ENCODE data around the gene GSAP. TPM values are rescaled to one million over a fixed set of nuclear protein-coding genes. Genes with fewer than 3 reads are reported as not detected.

Gene GSAP
- total RNA-seq, 1 experiment from 2014 or later, result 25.7 TPM

DNA sequence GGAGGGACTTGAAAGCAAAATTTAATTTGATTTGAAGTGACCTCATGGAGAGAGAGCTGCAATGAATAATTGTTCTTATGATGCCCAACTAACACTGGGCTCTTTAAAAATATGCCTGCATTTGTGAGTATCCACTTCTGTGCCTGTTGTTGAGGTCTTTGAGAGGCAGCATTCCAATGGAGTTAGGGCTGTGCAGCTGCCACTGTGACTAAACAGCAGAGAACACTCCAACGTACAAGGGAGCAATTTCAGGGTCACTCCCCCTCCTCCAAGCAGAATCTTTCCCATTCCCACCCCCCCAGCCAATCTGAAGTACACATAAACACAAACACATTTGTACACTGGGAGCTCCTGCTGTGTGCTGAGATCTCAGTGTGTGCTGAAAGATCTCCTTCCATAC lies 28.0 kb upstream of the GSAP start:
- intact Hi-C loops (cut with micrococcal nuclease; ENCODE audit: unreplicated experiment), result no loop called here
- no peak overlapping the region for H3K4me3 ChIP-seq (ENCODE audit: low read depth, low read length)
- peaks cover 12% of the 10 kb centered on the region for H3K4me1 Mint-ChIP-seq (ENCODE audit: low read depth, unreplicated experiment)
- H3K27ac Mint-ChIP-seq (ENCODE audit: unreplicated experiment), result no peak overlapping the region
- TF ChIP-seq, protein P1, sequence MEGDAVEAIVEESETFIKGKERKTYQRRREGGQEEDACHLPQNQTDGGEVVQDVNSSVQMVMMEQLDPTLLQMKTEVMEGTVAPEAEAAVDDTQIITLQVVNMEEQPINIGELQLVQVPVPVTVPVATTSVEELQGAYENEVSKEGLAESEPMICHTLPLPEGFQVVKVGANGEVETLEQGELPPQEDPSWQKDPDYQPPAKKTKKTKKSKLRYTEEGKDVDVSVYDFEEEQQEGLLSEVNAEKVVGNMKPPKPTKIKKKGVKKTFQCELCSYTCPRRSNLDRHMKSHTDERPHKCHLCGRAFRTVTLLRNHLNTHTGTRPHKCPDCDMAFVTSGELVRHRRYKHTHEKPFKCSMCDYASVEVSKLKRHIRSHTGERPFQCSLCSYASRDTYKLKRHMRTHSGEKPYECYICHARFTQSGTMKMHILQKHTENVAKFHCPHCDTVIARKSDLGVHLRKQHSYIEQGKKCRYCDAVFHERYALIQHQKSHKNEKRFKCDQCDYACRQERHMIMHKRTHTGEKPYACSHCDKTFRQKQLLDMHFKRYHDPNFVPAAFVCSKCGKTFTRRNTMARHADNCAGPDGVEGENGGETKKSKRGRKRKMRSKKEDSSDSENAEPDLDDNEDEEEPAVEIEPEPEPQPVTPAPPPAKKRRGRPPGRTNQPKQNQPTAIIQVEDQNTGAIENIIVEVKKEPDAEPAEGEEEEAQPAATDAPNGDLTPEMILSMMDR (IDR thresholded peaks at IDR 0.05; ENCODE audit: insufficient read depth in 1 of 2, low read depth in 1 of 2, low read length in 1 of 2, severe bottlenecking in 1 of 2, unreplicated experiment in 1 of 2), result no peak
- ChIA-PET POLR2A (no interaction called here), CTCF (interaction anchor here (0.6 kb wide), 1 partner anchor 100 kb away, joined by 3 read pairs; no protein-coding TSS in a partner anchor)
- H3K27me3 ChIP-seq (replicated peaks; ENCODE audit: control insufficient read depth, insufficient read depth, low read length), result no peaks in the 10 kb centered on the region
- no peaks in the 10 kb centered on the region for H3K27me3 Mint-ChIP-seq (ENCODE audit: insufficient read depth, unreplicated experiment)
- no peaks in the 10 kb centered on the region for H3K36me3 Mint-ChIP-seq (ENCODE audit: insufficient read depth, unreplicated experiment)
- H3K4me1 ChIP-seq, result 0 out of 2 replicates have a peak, but pooled peaks cover 4% of the 10 kb centered on the region
- H3K9me3 ChIP-seq, result no peaks in the 10 kb centered on the region
- no peak overlapping the region for H3K4me3 Mint-ChIP-seq (ENCODE audit: unreplicated experiment)
- no peaks in the 10 kb centered on the region for H3K36me3 ChIP-seq (ENCODE audit: control insufficient read depth, insufficient read depth, low read length)
- BruUV-seq (replicated peaks), result no TSS peak
- H3K9me3 Mint-ChIP-seq (ENCODE audit: unreplicated experiment), result peaks cover 5% of the 10 kb centered on the region
- DNase-seq, result no peak

DNA sequence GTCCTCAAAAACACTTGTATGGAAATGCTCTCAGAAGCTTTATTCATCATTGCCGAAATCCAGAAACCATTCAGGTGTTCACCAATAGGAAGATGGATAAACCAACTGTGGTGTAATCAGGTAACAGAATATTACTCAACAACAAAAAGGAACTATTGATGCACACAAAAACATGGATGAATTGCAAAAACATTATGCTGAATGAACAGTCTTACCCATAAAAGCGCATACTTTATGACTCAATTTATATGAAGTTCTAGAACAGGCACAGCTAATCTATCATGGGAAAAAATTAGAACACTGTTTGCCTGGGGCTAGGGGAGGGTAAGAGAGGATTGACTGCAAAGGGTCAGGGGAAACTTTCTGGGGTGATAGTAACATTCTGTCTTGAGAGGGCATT lies 26.9 kb upstream of the GSAP start:
- ChIA-PET CTCF (no interaction called here), POLR2A (interaction anchor here (0.6 kb wide), 1 partner anchor 36 kb away, joined by 4 read pairs; no protein-coding TSS in a partner anchor)
- no TSS peak for BruUV-seq (replicated peaks)
- TF ChIP-seq, protein P1 (IDR thresholded peaks at IDR 0.05; ENCODE audit: insufficient read depth in 1 of 2, low read depth in 1 of 2, low read length in 1 of 2, severe bottlenecking in 1 of 2, unreplicated experiment in 1 of 2), result no peak
- H3K4me1 Mint-ChIP-seq (ENCODE audit: low read depth, unreplicated experiment), result peaks cover 12% of the 10 kb centered on the region
- no peak for DNase-seq
- no peaks in the 10 kb centered on the region for H3K36me3 Mint-ChIP-seq (ENCODE audit: insufficient read depth, unreplicated experiment)
- Histone ChIP-seq H3K27me3 (replicated peaks; ENCODE audit: control insufficient read depth, insufficient read depth, low read length) (no peaks in the 10 kb centered on the region), H3K9me3 (no peaks in the 10 kb centered on the region), H3K4me1 (0 out of 2 replicates have a peak, but pooled peaks cover 4% of the 10 kb centered on the region), H3K36me3 (ENCODE audit: control insufficient read depth, insufficient read depth, low read length) (no peaks in the 10 kb centered on the region), H3K4me3 (ENCODE audit: low read depth, low read length) (no peak overlapping the region)
- no peaks in the 10 kb centered on the region for H3K27me3 Mint-ChIP-seq (ENCODE audit: insufficient read depth, unreplicated experiment)
- intact Hi-C loops (cut with micrococcal nuclease; ENCODE audit: unreplicated experiment), result no loop called here
- no peak overlapping the region for H3K4me3 Mint-ChIP-seq (ENCODE audit: unreplicated experiment)
- H3K9me3 Mint-ChIP-seq (ENCODE audit: unreplicated experiment), result no peaks in the 10 kb centered on the region
- H3K27ac Mint-ChIP-seq (ENCODE audit: unreplicated experiment), result no peak overlapping the region

DNA sequence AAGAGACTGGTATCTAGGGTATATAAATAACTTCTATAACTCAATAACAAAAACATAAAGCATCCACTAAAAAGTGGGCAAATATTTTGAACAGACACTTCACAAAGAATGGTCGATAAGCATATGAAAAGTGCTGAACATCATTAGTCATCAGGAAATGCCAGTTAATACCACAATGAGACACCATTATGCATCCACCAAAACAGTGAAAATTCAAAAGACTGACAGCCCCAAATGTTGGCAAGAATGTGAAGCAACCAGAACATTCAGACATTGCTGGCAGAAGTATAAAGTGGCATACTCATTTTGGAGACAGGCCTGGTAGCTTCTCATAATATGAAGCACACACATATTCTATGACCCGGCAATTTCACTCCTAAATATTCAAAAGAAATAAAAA lies 26.5 kb upstream of the GSAP start:
- Histone ChIP-seq H3K36me3 (ENCODE audit: control insufficient read depth, insufficient read depth, low read length) (no peaks in the 10 kb centered on the region), H3K9me3 (no peaks in the 10 kb centered on the region), H3K4me3 (ENCODE audit: low read depth, low read length) (no peak overlapping the region), H3K4me1 (0 out of 2 replicates have a peak, but pooled peaks cover 4% of the 10 kb centered on the region), H3K27me3 (replicated peaks; ENCODE audit: control insufficient read depth, insufficient read depth, low read length) (no peaks in the 10 kb centered on the region)
- ChIA-PET POLR2A (no interaction called here), CTCF (no interaction called here)
- Mint-ChIP-seq H3K27ac (ENCODE audit: unreplicated experiment) (no peak overlapping the region), H3K27me3 (ENCODE audit: insufficient read depth, unreplicated experiment) (no peaks in the 10 kb centered on the region), H3K9me3 (ENCODE audit: unreplicated experiment) (no peaks in the 10 kb centered on the region), H3K4me3 (ENCODE audit: unreplicated experiment) (no peak overlapping the region), H3K36me3 (ENCODE audit: insufficient read depth, unreplicated experiment) (no peaks in the 10 kb centered on the region), H3K4me1 (ENCODE audit: low read depth, unreplicated experiment) (peaks cover 12% of the 10 kb centered on the region)
- intact Hi-C loops (cut with micrococcal nuclease; ENCODE audit: unreplicated experiment), result no loop called here
- TF ChIP-seq, protein P1 (IDR thresholded peaks at IDR 0.05; ENCODE audit: insufficient read depth in 1 of 2, low read depth in 1 of 2, low read length in 1 of 2, severe bottlenecking in 1 of 2, unreplicated experiment in 1 of 2), result no peak
- DNase-seq, result no peak
- no TSS peak for BruUV-seq (replicated peaks)

Measured in Caco-2 (cell line).